ENCODE results near the gene ACO2.

ACO2 gene

GRCh38 chr22:41505511-41506220 is 36.7 kb downstream of the ACO2 start:
- no peak overlapping the region for H3K4me3 ChIP-seq (ENCODE audit: low read length)
- no peak for TF ChIP-seq CTCF (IDR thresholded peaks at IDR 0.05; ENCODE audit: insufficient read depth, low read depth, low read length, missing control alignments)
- DNase-seq (ENCODE audit: low read depth): no peak

GRCh38 chr22:41507330-41508063 is 38.6 kb downstream of the ACO2 start:
- H3K4me3 ChIP-seq (ENCODE audit: low read length): no peak overlapping the region
- TF ChIP-seq CTCF (IDR thresholded peaks at IDR 0.05; ENCODE audit: insufficient read depth, low read depth, low read length, missing control alignments): no peak
- DNase-seq (ENCODE audit: low read depth): no peak

- DNase-seq (ENCODE audit: low read depth): no peak
Measured at GRCh38 chr22:41508770-41509170, 39.9 kb downstream of the ACO2 start.

DNA sequence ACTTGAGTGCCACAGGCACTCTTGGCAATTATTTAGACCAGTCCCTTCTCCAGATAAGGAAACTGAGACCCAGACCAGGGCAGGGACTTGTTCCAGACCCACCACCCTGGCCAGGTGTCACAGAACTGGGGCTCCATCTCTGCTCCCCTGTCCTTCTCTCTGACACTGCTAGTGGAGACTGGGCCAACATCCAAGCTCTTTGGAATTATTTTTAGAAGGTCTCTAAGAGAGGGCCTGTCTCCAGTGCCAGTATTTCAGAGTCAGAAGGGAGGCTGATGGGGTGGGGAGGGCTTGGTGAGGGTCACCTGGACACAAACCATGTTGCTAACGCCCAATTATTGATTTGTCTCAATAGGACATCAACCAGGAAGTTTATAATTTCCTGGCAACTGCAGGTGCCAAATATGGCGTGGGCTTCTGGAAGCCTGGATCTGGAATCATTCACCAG is 42.6 kb downstream of the ACO2 start:
- DNase-seq (ENCODE audit: low read depth): no peak
- H3K4me3 ChIP-seq (ENCODE audit: low read length): no peak overlapping the region
- no peak for TF ChIP-seq CTCF (IDR thresholded peaks at IDR 0.05; ENCODE audit: insufficient read depth, low read depth, low read length, missing control alignments)

More at GRCh38 chr22:41508770-41509170, 39.9 kb downstream of the ACO2 start:
- no peak for TF ChIP-seq CTCF (IDR thresholded peaks at IDR 0.05; ENCODE audit: insufficient read depth, low read depth, low read length, missing control alignments)
- no peak overlapping the region for H3K4me3 ChIP-seq (ENCODE audit: low read length)

DNA sequence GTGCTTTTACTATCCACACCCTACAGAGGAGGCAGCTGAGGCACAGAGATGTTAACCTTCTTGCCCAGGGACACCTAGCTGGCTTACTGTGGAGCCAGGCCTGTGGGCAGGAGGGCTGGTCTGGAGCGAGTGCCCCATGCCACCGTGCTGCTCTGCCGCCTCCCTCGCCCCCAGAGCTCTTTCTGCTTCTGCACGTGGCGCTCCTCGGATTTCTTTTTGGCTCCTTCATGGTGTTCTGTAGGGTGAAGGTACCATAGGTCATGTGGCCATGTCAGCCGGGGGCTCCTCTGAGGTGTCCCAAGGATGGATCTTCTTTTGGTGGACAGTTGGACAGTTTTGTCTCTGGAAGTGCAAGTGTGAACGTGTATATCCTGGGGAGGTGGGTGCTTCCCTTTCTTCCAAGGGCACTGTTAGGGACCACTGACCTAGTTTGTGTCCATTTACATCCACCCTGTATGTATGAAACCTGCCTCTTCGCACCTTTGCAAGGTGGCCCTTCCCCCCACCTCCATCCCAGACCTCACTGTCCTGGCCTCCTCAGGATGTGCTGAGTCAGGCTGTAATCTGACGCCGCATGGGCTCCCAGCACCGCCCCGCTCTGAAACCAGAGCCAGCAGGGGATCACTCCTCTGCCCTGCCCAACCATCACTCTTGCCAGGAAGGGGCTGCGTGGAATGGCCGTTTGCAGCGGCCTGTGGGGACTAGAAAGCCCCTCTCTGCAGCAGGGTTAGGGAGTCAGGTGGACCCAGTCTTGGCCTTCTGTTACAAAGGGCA is 43.7 kb downstream of the ACO2 start:
- peak; percentile 75 for DNase-seq (ENCODE audit: low read depth)
- H3K4me3 ChIP-seq (ENCODE audit: low read length): no peak overlapping the region
- no peak for TF ChIP-seq CTCF (IDR thresholded peaks at IDR 0.05; ENCODE audit: insufficient read depth, low read depth, low read length, missing control alignments)

DNA sequence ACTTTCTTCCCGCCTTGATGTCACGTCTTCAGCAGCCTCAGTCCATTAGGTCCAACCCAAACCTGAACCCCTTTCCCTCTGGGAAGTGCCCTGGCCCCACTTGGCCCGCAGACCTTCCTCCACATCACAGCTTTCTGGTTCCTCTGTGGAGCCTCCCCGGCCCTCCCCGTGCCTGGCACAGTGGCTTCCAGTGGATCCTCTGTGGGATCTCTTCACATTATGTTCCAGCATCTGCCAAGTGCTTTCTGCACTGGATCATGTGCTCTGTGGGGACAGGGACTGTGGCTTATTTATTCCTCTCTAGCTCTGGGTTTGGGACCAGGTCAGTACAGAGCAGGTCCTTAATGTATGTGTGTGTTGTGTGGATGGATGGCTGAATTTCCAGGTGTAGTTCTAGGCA is 44.5 kb downstream of the ACO2 start:
- DNase-seq (ENCODE audit: low read depth): no peak
- H3K4me3 ChIP-seq (ENCODE audit: low read length): no peak overlapping the region
- no peak for TF ChIP-seq CTCF (IDR thresholded peaks at IDR 0.05; ENCODE audit: insufficient read depth, low read depth, low read length, missing control alignments)

Measured in epithelial cell of esophagus (primary cell).